Stimulated activated CD8-positive, alpha-beta memory T cell treated with anti-CD3 and anti-CD28 coated beads, Interleukin-7, amount 100 ng/mL, for 48 hours (primary cell): ENCODE measurements around the gene PRKCE.
"Not testable (repeated sequence)": the region's sequence is repeated elsewhere in the genome, so short reads cannot be mapped to it uniquely, and the experiment has no call there.

ENCODE experiments used
- DNase-seq, 2 donors: peaks; one replicate each; pipeline ENCODE4 v3.0.0-alpha.2; 2020; ENCODE audit warnings: low read depth in 1 of 2; ENCODE audit errors: extremely low read depth in 1 of 2

Gene PRKCE

GRCh38 chr2:45902380-45902779, 250.9 kb downstream of the PRKCE start:
- DNase-seq: no peak

- DNase-seq: no peak
These were observed 251.4 kb downstream of the PRKCE start for GRCh38 chr2:45902781-45903375.

DNA sequence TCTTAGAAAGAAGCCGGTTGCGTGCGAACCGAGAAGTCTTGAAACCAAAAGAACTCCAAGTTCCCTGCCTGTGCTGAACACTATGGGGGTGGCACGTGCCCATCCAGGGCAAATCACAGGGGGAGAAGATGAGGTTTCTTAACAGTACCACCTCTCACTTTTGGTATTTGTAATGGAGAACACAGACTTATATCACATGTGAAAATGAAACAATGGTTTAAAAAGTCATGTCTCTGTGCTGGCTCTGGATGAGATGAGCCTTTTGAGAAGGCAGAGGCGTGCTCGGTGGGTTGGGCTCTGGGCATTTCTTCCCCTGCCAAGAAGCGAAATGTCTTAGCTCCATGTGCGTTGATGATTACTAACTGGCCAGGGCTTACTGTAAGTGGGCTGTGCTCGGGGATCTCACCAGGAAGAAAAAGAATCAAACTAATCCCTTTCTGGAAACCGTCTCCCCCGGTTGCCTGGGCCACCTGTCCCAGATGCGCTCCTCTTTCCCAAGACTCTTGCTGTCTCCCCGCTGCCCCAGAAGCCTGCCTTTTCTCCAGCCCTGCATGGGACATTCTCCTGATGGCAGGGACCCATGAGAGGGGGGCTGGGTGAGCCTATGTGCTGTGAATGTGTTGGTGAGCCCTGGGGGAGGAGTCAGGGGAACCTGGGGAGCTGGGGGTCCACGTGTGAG, 252.9 kb downstream of the PRKCE start:
- peak in 1 of 2 donors; percentile 23 for DNase-seq

GRCh38 chr2:45904946-45905631, 253.6 kb downstream of the PRKCE start:
- DNase-seq: no peak

DNA sequence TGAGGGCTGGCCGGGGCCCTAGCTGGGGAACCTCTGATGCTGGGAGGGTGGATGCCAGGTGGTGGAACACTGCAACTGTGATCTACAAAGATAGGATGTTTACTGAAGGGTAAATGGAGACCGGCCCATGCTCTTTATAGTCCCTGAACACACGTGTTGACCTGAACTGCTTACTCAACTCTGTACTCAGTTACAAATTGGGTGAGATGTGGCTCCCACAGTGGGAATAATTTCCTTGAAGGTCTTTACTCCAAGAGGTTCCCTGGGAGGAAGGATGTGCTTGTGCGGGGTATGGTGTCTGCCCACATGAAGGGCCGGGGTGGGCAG, 254.1 kb downstream of the PRKCE start:
- DNase-seq: no peak

DNA sequence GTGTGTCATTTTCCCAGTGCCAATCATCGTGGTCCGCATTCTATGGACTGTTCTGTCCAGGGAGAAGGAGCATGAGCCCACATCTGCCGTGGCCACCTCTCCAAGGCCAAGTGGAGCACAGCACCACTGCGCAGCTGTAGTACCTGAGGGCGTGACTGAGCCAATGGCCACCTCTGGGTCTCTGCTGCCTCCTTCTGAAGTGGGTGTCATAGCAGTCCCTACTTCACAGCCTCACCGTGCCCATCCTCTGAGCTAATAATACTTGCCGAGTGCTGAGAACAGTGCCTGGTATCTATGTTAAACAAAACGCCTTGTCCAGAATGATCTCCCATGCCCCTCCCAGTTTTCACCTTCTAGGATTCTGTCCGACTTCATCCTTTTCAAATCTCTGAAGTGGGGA, 256.1 kb downstream of the PRKCE start:
- DNase-seq: no peak

GRCh38 chr2:45908316-45909170, 257.1 kb downstream of the PRKCE start:
- DNase-seq: no peak

- no peak for DNase-seq
These were observed 257.7 kb downstream of the PRKCE start for GRCh38 chr2:45909171-45909565.

GRCh38 chr2:45909677-45910191, 258.3 kb downstream of the PRKCE start:
- DNase-seq: no peak

DNA sequence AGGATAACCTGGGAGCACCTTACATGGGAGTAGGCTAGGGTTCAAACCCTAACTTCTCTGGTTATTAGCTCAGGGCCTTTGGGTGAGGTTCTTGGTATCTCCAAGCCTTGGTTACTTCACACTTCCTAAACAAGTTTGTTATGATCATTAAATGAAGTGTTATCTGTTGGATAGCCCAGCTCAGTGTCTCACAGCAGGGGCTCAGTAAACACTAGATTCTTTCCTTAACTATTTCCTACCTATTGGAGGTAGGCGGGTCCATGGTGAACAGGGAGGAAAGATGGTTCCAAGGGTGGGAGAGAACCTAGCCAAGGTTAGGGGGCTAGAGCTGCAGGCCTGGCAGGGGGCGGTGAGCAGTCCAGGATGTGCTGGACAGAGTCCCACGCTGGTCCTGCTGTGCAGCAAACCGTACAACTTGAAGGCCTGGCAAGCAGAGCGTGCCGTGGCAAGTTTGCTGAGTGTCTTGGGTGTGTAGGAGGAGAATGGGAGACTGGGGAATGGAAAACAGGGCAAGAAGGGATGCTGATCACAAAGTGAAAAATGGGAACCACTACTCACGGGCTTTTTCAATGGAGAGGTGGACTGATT, 259.1 kb downstream of the PRKCE start:
- DNase-seq: no peak

- DNase-seq: no peak
These were observed 260.1 kb downstream of the PRKCE start for GRCh38 chr2:45911538-45911937.

GRCh38 chr2:45912109-45912508, 260.6 kb downstream of the PRKCE start:
- no peak for DNase-seq

- no peak for DNase-seq
These were observed 262.1 kb downstream of the PRKCE start for GRCh38 chr2:45913539-45913938.

DNA sequence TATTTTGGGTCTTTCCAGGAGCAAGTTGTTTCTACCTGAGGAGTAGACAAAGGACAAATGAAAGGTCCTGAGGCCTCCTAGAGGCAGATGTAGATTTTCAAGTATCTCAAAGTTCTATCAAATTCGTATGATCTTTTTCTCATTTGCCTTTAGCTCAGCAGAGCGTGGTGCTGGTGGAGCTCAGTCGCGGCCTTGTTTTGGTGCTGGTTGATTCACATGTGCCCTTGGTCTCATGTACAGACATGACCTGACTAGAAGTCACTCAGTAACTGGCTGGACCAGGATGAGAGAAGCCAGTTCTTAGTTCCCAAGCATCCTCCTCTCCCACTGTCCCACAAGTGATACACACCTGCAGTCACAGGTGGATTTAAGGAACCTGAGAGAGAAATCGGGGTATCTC, 264.0 kb downstream of the PRKCE start:
- DNase-seq: no peak

DNA sequence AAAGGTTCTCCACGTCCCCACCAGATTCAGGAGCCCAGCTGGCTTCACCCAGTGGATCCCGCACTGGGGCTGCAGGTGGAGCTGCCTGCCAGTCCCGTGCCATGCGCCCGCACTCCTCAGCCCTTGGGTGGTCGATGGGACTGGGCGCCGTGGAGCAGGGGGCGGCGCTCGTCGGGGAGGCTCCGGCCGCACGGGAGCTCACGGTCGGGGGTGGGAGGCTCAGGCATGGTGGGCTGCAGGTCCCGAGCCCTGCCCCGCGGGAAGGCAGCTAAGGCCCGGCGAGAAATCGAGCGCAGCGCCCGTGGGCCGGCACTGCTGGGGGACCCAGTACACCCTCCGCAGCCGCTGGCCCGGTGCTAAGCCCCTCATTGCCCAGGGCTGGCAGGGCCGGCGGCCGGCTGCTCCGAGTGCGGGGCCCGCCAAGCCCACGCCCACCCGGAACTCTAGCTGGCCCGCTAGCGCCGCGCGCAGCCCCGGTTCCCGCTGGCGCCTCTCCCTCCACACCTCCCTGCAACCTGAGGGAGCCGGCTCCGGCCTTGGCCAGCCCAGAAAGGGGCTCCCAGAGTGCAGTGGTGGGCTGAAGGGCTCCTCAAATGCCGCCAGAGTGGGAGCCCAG, 266.2 kb downstream of the PRKCE start:
- not testable (repeated sequence) for DNase-seq

- DNase-seq: no peak
These were observed 267.1 kb downstream of the PRKCE start for GRCh38 chr2:45918463-45919159.

- DNase-seq: no peak
These were observed 267.7 kb downstream of the PRKCE start for GRCh38 chr2:45919160-45919650.

DNA sequence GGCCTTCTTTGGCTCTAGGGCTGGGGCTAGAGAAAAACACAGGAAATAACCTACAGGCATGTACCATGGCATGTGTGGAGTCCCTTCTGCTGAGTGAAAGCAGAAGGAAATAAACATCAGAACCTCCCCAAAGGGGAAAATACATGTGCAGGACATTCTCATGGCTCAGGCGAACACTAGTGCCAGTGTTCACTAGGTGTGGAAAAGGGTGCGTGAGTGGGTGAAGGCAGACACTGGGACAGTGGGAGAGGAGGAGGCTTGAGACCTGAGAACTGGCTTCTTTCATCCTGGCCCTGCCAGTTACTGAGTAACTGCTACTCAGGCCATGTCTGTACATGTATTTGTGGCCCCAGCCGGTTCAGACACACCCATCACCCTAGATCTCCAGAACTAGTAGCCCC, 268.2 kb downstream of the PRKCE start:
- no peak for DNase-seq

GRCh38 chr2:45921921-45922320, 270.4 kb downstream of the PRKCE start:
- no peak for DNase-seq

DNA sequence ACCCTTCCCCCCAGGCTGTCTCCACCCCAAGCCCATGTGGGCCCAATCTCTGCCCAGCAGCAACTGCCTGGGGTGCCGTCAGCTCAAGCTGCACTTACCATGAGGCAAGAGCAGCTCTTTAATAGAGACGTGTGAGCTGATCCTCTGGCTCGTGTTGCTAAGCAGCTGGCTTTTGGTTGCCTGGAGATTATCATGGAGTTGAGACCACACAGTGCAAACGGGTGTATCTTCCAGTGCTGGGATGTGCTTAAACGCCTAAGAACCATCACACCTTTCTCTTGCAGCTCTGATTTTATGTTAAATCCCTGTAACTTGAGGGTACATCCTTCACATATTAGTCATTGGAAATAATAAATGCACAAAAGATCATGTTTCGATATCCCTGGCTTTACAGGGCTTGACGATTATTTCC, 271.1 kb downstream of the PRKCE start:
- no peak for DNase-seq
